Measurements from ENCODE around the gene CDC25C.

- TF ChIP-seq CTCF (conservative IDR thresholded peaks at IDR 0.05; ENCODE audit: low read length) (no peak), EZH2phosphoT487 (IDR thresholded peaks at IDR 0.05; ENCODE audit: borderline replicate concordance) (no peak)
Observed at GRCh38 chr5:138271281-138271680, 60.3 kb downstream of the CDC25C start.
